B cell (primary cell): ENCODE data around the gene COA7. TPM values are rescaled to one million over a fixed set of nuclear protein-coding genes. Genes with fewer than 3 reads are reported as not detected.

Experiments used
- ATAC-seq: fragments of 200-7000 bp; cut with Tn5 transposase; one replicate; pipeline ENCODE4 v1.10.0; 2021; ENCODE audit warnings: low read depth, mild to moderate bottlenecking, moderate number of reproducible peaks, moderate library complexity
- CTCF ChIA-PET: fragments of 350-600 bp; sonication (Branson Sonifier 250); formaldehyde crosslinking; loops from one replicate; lab custom pipeline; 2021; ENCODE audit warnings: antibody characterized with exemption, inconsistent platforms; lab: Charles Lee
- POLR2A ChIA-PET: fragments of 350-600 bp; sonication (Branson Sonifier 250); formaldehyde crosslinking; loops from one replicate; lab custom pipeline; 2021; ENCODE audit warnings: antibody characterized with exemption; lab: Charles Lee
- DNase-seq: peaks from one replicate; pipeline ENCODE4 v3.0.0; 2013
- H2AFZ ChIP-seq: 2 replicates; pipeline ENCODE4 v1.6.1; 2012; ENCODE audit warnings: mild to moderate bottlenecking, low read depth, low read length; ENCODE audit not compliant: insufficient read depth, poor library complexity, severe bottlenecking
- H3K27ac ChIP-seq, 2 donors: 1 replicate in 1 of 2; 2 replicates in 1 of 2; pipeline ENCODE4 v1.5.1; 2012 to 2013; ENCODE audit warnings: low read length in 2 of 2, mild to moderate bottlenecking in 2 of 2, moderate library complexity in 1 of 2
- H3K27me3 ChIP-seq, 4 experiments: fragments of 200-600 bp in 1 of 4; sonication (generic) in 1 of 4; replicated peaks in 1 of 4; 1 replicate in 2 of 4; 2 replicates in 2 of 4; pipeline versions ENCODE4 v1.6.1 to v1.7.0; 2013 to 2016; ENCODE audit warnings: low read length in 3 of 4, mild to moderate bottlenecking in 2 of 4, mixed read lengths in 1 of 4, moderate library complexity in 1 of 4; ENCODE audit not compliant: insufficient read depth in 4 of 4, control insufficient read depth in 3 of 4; ENCODE audit errors: control extremely low read depth in 1 of 4
- H3K36me3 ChIP-seq, 2 experiments: replicated peaks in 1 of 2; 1 replicate in 1 of 2; 2 replicates in 1 of 2; pipeline versions ENCODE4 v1.6.1 to v1.7.1; 2013; ENCODE audit warnings: low read length in 1 of 2; ENCODE audit not compliant: insufficient read depth in 2 of 2, control insufficient read depth in 1 of 2; ENCODE audit errors: control extremely low read depth in 1 of 2, extremely low read depth in 1 of 2
- H3K4me1 ChIP-seq, 2 donors: fragments of 200-600 bp in 1 of 2; sonication (generic) in 1 of 2; 1 replicate in 1 of 2; 2 replicates in 1 of 2; pipeline versions ENCODE4 v1.5.1 to v1.6.1; 2013 to 2017; ENCODE audit warnings: low read length in 2 of 2; ENCODE audit not compliant: control insufficient read depth in 2 of 2, insufficient read depth in 2 of 2
- H3K4me2 ChIP-seq: replicated peaks from 2 replicates; pipeline ENCODE3; 2012; ENCODE audit warnings: mild to moderate bottlenecking, low read depth, low read length; ENCODE audit not compliant: poor library complexity, severe bottlenecking
- H3K4me3 ChIP-seq, 5 experiments: fragments of 200-600 bp in 1 of 5; sonication (generic) in 1 of 5; 1 replicate in 3 of 5; 2 replicates in 2 of 5; pipeline versions ENCODE4 v1.5.1 to v1.7.0; 2011 to 2016; ENCODE audit warnings: low read length in 4 of 5, mild to moderate bottlenecking in 4 of 5, low read depth in 2 of 5, control low read depth in 1 of 5, moderate library complexity in 1 of 5; ENCODE audit not compliant: insufficient read depth in 1 of 5; ENCODE audit errors: control extremely low read depth in 1 of 5, extremely low read depth in 1 of 5
- H3K79me2 ChIP-seq: fragments of 200-600 bp; sonication (generic); one replicate; pipeline ENCODE4 v1.6.0; 2016; ENCODE audit warnings: low read length; ENCODE audit not compliant: control insufficient read depth, insufficient read depth
- H3K9ac ChIP-seq: fragments of 200-600 bp; sonication (generic); 2 replicates; pipeline ENCODE4 v1.6.1; 2017; ENCODE audit warnings: mild to moderate bottlenecking, low read length, moderate library complexity
- H3K9me3 ChIP-seq, 3 donors: one replicate each; pipeline versions ENCODE4 v1.6.1 to v1.7.1; 2013; ENCODE audit warnings: low read length in 2 of 3; ENCODE audit not compliant: control insufficient read depth in 2 of 3, insufficient read depth in 1 of 3; ENCODE audit errors: control extremely low read depth in 1 of 3
- H4K20me1 ChIP-seq: 2 replicates; pipeline ENCODE4 v1.6.0; 2012; ENCODE audit warnings: mild to moderate bottlenecking, low read length; ENCODE audit not compliant: insufficient read depth, control insufficient read depth, poor library complexity, severe bottlenecking
- H3K27ac Mint-ChIP-seq: one replicate; pipeline ENCODE4 v1.8.0; 2021; ENCODE audit warnings: mixed read lengths
- H3K27me3 Mint-ChIP-seq: one replicate; pipeline ENCODE4 v1.8.0; 2021; ENCODE audit warnings: mixed read lengths
- H3K4me1 Mint-ChIP-seq: one replicate; pipeline ENCODE4 v1.8.0; 2021; ENCODE audit warnings: mixed read lengths
- H3K4me3 Mint-ChIP-seq: one replicate; pipeline ENCODE4 v1.8.0; 2021; ENCODE audit warnings: mixed read lengths
- H3K9me3 Mint-ChIP-seq: one replicate; pipeline ENCODE4 v1.8.0; 2022; ENCODE audit warnings: mixed read lengths; ENCODE audit not compliant: insufficient read depth
- CTCF ChIP-seq: fragments of 200-600 bp; IDR thresholded peaks from one replicate; pipeline ENCODE4 v1.8.0; 2022; ENCODE audit warnings: antibody characterized with exemption, mild to moderate bottlenecking
- EZH2 ChIP-seq: IDR thresholded peaks from 2 replicates; pipeline ENCODE4 v1.6.1; 2012; ENCODE audit warnings: borderline replicate concordance, low read depth, mild to moderate bottlenecking, moderate library complexity, low read length; ENCODE audit not compliant: insufficient read depth, poor library complexity, severe bottlenecking
- WGBS: methylation state at CpG from one replicate; pipeline ENCODE4 v1.1.5; 2013; ENCODE audit warnings: missing lambda C conversion rate; ENCODE audit not compliant: insufficient coverage; 5-methylcytosine and 5-hydroxymethylcytosine counted together
- intact Hi-C: fragments of 100-400 bp; cut with micrococcal nuclease; formaldehyde crosslinking; loops from one replicate; pipeline ENCODE4 v1.10.0; 2022
- polyA plus RNA-seq: library from polyadenylated mRNA; depleted of rRNA; stranded (reverse); fragments of >200 nt; gene quantifications from 2 replicates; pipeline ENCODE4 v1.2.3, GENCODE V29; 2012
- total RNA-seq, 2 donors: library from RNA; stranded (reverse); fragments of 120-200 nt in 1 of 2; gene quantifications; 1 replicate in 1 of 2; 2 replicates in 1 of 2; pipeline versions ENCODE4 v1.2.3 to v1.2.4, GENCODE V29; 2013 to 2022

The COA7 gene
- total and polyA plus RNA-seq, 2 donors (not counting 1 experiment from before 2014, with no cell fraction given): 1.3 to 11.3 TPM

- no peak for ATAC-seq
- no peak overlapping the region for H3K27ac ChIP-seq
- H3K4me2 ChIP-seq: no peak overlapping the region
- no peaks in the 10 kb centered on the region for H3K36me3 ChIP-seq
- H3K27ac Mint-ChIP-seq: no peak overlapping the region
- H3K27me3 Mint-ChIP-seq: no peaks in the 10 kb centered on the region
- no peak for DNase-seq
- no peak overlapping the region for H3K4me3 Mint-ChIP-seq
- CTCF ChIA-PET: interaction anchor here (0.7 kb wide), 1 partner anchor 27 kb away, joined by 3 read pairs; no protein-coding TSS in a partner anchor
- intact Hi-C loops: no loop called here
- no peaks in the 10 kb centered on the region for H3K27me3 ChIP-seq
- no peaks in the 10 kb centered on the region for H4K20me1 ChIP-seq
- peaks cover 0 to 6% (median 0%) of the 10 kb centered on the region in 3 donors for H3K9me3 ChIP-seq
- WGBS: 93% methylated on average over 4 of the region's 4 CpGs
- H3K79me2 ChIP-seq: peaks cover 34% of the 10 kb centered on the region
- POLR2A ChIA-PET: no interaction called here
- H3K4me3 ChIP-seq: no peak overlapping the region
- H3K4me1 Mint-ChIP-seq: peaks cover 10% of the 10 kb centered on the region
- no peaks in the 10 kb centered on the region for H3K4me1 ChIP-seq
- no peak overlapping the region for H2AFZ ChIP-seq
- H3K9ac ChIP-seq: no peak overlapping the region
- H3K9me3 Mint-ChIP-seq: no peaks in the 10 kb centered on the region
- TF ChIP-seq EZH2 (no peak), CTCF (no peak)
These were observed 48.0 kb upstream of the COA7 start for GRCh38 chr1:52746189-52746588.

- Histone ChIP-seq H3K79me2 (peaks cover 41% of the 10 kb centered on the region), H3K4me2 (no peak overlapping the region), H3K27me3 (no peaks in the 10 kb centered on the region), H2AFZ (no peak overlapping the region), H4K20me1 (peaks cover 6% of the 10 kb centered on the region), H3K27ac (no peak overlapping the region), H3K36me3 (no peaks in the 10 kb centered on the region), H3K4me3 (no peak overlapping the region), H3K4me1 (no peaks in the 10 kb centered on the region), H3K9me3 (peaks cover 0 to 6% (median 0%) of the 10 kb centered on the region in 3 donors), H3K9ac (no peak overlapping the region)
- H3K9me3 Mint-ChIP-seq: no peaks in the 10 kb centered on the region
- POLR2A ChIA-PET: no interaction called here
- H3K27ac Mint-ChIP-seq: no peak overlapping the region
- CTCF ChIA-PET: interaction anchor here (0.5 kb wide), 1 partner anchor 10 kb away, joined by 3 read pairs; no protein-coding TSS in a partner anchor
- no CpG with 5 or more reads among the region's 3 CpGs for WGBS
- no peaks in the 10 kb centered on the region for H3K27me3 Mint-ChIP-seq
- no peak overlapping the region for H3K4me3 Mint-ChIP-seq
- ATAC-seq (no peak), DNase-seq (no peak)
- H3K4me1 Mint-ChIP-seq: peaks cover 16% of the 10 kb centered on the region
- TF ChIP-seq CTCF: no peak
- TF ChIP-seq EZH2: no peak
- intact Hi-C loops: no loop called here
These were observed 43.1 kb upstream of the COA7 start for GRCh38 chr1:52741259-52741658.
